RWPE1 (cell line): Measurements from ENCODE around the gene ARFIP1.

Source experiments
- CTCF ChIA-PET: fragments of 350-600 bp; sonication (Branson Sonifier 250); formaldehyde crosslinking; extraction: SDS; loops from one replicate; lab custom pipeline; 2021; lab: Yijun Ruan, JAX
- POLR2A ChIA-PET: fragments of 400-600 bp; formaldehyde crosslinking; extraction: SDS; loops from one replicate; lab custom pipeline; 2020; ENCODE audit warnings: antibody characterized with exemption; ENCODE audit not compliant: low non-redundant PET; lab: Yijun Ruan, JAX
- DNase-seq: peaks from one replicate; pipeline ENCODE4 v3.0.0; 2012; ENCODE audit warnings: low spot score
- H3K27ac ChIP-seq: fragments of 450-650 bp; 2 replicates; pipeline ENCODE4 v1.5.1; 2017
- CTCF ChIP-seq: fragments of 450-650 bp; conservative IDR thresholded peaks from 2 replicates; pipeline ENCODE4 v1.5.1; 2017; ENCODE audit warnings: low read depth, mild to moderate bottlenecking

The ARFIP1 gene

GRCh38 chr4:152947311-152947710, 167.6 kb downstream of the ARFIP1 start:
- DNase-seq: no peak
- no peak for TF ChIP-seq CTCF
- CTCF ChIA-PET: interaction anchor here (0.5 to 0.6 kb wide), 2 partner anchors 162 to 493 kb away, joined by 3 read pairs; no protein-coding TSS in a partner anchor
- no peak overlapping the region for H3K27ac ChIP-seq
- POLR2A ChIA-PET: no interaction called here

GRCh38 chr4:152949930-152950329, 170.2 kb downstream of the ARFIP1 start:
- DNase-seq: no peak
- ChIA-PET POLR2A (no interaction called here), CTCF (interaction anchor here (0.9 kb wide), 2 partner anchors 13 to 449 kb away, joined by 3 to 4 read pairs; no protein-coding TSS in a partner anchor)
- TF ChIP-seq CTCF: no peak
- H3K27ac ChIP-seq: no peak overlapping the region

- CTCF ChIA-PET: no interaction called here
- no peak for DNase-seq
- no peak overlapping the region for H3K27ac ChIP-seq
- TF ChIP-seq CTCF: no peak
- POLR2A ChIA-PET: no interaction called here
Observed at GRCh38 chr4:152950402-152951274, 170.9 kb downstream of the ARFIP1 start.

- ChIA-PET POLR2A (no interaction called here), CTCF (no interaction called here)
- no peak overlapping the region for H3K27ac ChIP-seq
- no peak for TF ChIP-seq CTCF
- no peak for DNase-seq
Observed at GRCh38 chr4:152951348-152951747, 171.6 kb downstream of the ARFIP1 start.

- no peak for DNase-seq
- CTCF ChIA-PET: no interaction called here
- H3K27ac ChIP-seq: no peak overlapping the region
Observed at GRCh38 chr4:152953514-152953913, 173.8 kb downstream of the ARFIP1 start.

GRCh38 chr4:152954741-152955140, 175.0 kb downstream of the ARFIP1 start:
- CTCF ChIA-PET: no interaction called here
- TF ChIP-seq CTCF: no peak
- DNase-seq: no peak
- POLR2A ChIA-PET: no interaction called here
- H3K27ac ChIP-seq: no peak overlapping the region

More at GRCh38 chr4:152953514-152953913, 173.8 kb downstream of the ARFIP1 start:
- TF ChIP-seq CTCF: no peak
- POLR2A ChIA-PET: no interaction called here
